NCI-H1092 (cell line): Measurements from ENCODE around the gene ALDH2.
"Not testable (repeated sequence)": the region's sequence is repeated elsewhere in the genome, so short reads cannot be mapped to it uniquely, and the experiment has no call there.

Experiments used
- DNase-seq: peaks from one replicate; lab custom pipeline; 2025; lab: John Stamatoyannopoulos, UW

Gene ALDH2

DNA sequence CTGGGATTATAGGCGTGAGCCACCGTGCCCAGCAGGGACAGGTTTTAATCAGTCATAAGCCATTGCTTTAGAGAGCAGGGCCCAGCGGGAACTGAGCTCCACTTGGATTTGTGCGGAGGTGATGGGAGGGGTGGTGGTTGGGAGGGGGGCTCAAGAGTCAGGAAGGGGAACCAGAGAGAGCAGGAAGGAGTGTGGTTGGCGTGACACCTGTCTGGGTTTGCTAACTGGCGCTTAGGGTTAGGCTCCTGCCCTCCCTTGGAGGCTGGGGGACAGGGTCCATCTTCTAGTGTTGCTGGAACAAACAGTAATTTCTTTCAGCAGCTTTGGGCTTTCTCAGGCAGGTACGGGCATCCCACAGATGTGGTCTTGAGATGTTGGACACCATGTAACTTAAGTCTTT is 7.5 kb upstream of the ALDH2 start:
- no peak for DNase-seq

DNA sequence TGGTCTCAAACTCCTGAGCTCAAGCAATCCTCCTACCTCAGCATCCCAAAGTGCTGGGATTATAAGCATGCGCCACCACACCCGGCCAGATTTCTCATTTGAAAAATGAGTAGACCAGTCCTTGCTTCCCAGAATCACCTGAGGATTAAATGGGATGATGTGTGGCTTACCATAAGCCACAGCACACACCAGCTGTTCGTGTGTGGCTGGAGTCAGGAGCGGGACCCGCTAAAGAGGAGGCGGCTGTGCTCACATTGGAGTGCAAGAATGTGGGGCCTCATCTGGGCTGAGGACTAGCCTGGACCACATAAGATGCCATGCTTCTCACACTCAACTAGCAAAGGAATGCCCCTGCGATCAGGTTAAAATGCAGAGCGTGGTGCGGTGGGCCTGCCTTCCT is 6.7 kb upstream of the ALDH2 start:
- DNase-seq: no peak

DNA sequence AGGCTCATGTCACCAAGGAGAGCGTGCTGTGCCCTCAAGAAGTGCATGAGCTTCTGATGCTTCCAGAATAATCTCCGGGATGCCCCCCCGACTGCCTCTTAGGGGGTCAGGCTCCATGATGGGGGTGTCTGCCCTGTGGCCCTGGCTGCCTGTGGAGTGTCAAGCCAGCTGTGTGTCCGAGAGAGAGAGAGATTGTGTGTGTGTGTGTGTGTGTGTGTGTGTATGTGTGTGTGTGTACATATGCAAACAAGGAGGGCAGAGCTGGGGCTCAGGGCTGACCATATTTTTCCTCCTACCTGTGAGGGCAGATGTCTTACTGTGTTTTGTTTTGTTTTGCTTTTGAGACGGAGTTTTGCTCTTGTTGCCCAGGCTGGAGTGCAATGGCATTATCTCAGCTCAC is 5.6 kb upstream of the ALDH2 start:
- no peak for DNase-seq

DNA sequence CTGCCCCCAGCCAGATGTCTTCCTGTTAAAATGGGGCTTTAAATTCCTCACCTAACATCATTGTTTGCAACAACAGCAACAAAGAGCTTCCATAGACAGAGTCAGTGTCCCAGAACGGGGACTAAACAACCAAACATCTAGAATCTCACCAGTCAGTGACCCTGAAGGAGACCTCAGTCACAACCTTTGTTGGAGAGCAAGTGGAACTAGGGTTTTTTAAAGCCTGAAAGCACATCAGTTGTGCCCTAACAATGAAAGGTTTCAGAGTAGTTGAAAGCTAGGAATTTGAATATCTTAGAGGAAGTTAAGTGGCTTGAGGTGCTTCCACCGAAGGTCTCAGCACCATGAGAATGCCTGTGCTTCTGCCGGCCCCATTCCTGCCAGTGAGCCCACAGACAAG is 5.0 kb upstream of the ALDH2 start:
- DNase-seq: no peak

DNA sequence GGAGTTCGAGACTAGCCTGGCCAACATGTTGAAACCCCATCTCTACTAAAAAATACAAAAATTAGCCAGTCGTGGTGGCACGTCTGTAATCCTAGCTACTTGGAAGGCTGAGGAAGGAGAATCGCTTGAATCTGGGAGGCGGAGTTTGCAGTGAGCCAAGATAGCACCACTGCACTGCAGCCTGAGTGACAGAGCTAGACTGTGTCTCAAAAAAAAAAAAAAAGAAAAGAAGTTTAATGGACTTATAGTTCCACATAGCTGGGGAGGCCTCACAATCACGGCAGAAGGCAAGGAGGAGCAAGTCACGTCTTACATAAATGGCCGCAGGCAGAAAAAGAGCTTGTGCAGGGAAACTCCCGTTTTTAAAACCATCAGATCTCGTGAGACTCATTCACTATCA is 3.2 kb upstream of the ALDH2 start:
- not testable (repeated sequence) for DNase-seq

DNA sequence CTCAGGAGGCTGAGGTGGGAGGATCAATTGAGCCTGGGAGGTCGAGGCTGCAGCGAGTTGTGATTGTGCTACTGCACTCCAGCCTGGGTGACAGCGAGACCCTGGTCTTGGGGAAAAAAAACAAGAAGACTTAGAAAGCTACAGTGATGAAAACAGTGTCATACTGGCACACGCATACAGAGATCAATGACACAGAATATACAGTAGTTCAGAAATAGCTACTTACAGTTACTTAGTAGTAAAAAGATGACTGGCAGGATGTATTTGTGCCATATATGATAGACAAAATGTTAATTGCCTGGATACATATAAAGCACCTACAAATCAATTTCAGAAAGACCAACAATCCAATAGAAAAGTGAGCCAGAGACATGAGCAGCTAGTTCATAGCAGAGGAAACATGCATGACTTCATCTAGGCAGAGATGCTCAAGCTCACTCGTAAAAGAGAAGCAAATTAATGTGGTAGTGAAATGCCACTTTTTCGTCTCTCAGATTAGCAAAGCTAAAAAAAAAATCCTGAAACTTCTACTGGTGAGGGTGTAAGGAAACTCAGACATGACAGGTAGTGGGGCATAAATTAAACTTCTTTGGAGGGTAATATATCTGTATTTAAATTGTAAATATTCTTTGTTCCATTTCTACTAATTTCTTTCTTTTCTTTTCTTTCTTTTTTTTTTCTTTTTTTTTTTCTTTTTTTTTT is 2.5 kb upstream of the ALDH2 start:
- no peak for DNase-seq

DNA sequence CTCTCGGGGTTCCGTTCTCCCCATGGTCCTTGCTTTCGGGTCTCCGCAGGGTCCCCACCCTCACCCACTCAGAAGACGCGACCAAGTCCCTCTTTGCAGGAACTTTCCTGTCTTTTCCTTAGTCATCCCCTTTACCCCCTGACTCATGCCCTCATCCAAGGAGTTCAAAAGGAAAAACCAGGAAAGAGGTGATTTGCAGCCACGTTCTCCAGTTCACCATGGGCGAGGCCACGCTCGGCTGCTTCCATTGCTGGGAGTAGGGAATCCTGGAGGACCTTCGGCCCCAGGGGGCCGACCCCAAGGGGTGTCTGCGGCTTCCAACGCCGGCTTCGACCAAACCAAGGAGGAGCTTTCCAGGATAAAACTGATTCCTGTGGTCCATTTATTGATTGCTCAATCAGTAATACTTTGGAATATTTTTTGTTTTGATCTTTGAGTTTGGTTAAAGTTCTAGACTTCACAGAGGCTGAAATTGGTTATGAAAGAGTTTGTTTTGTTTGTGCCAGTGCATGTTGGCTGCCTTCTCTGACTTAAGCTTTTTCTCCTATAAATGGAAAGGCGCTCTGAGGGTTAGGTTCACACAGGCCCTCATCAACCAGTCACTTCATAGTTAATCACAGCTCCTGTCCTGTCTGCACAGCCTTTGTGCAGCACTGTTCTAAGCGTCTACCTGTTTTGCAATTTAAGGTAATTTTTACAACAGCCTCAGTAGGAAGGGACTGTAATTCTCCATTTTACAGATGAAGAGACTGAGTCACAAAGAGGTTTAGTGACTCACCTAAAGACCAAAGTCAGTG is 827 bp downstream of the ALDH2 start:
- no peak for DNase-seq

DNA sequence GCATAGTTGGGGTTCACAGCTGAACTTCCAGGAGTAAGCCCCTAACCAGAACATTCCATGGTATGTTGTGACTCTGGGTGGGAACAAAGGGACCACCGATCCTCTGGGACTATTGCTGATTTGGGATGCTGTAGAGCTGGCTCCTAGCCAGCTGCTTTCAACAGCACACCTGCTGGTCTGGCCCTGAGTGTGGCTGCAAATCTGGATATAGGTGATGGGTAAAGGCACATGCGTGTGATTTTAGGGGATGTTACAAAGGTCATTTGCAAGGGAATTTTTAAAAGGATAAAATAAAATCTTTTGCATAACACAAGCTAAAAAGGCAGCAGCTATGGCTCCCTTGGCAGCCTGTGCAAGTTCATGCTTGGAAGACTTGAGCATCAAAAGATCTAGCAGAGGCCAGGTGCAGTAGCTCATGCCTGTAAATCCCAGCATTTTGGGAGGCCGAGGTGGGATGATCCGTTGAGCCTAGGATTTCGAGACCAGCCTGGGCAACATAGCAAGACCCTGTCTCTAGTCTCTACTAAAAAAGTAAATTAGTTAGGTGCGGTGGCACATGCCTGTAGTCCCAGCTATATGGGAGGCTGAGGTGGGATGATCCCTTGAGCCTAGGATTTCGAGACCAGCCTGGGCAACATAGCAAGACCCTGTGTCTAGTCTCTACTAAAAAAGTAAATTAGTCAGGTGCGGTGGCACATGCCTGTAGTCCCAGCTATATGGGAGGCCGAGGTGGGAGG is 1.6 kb downstream of the ALDH2 start:
- DNase-seq: no peak

DNA sequence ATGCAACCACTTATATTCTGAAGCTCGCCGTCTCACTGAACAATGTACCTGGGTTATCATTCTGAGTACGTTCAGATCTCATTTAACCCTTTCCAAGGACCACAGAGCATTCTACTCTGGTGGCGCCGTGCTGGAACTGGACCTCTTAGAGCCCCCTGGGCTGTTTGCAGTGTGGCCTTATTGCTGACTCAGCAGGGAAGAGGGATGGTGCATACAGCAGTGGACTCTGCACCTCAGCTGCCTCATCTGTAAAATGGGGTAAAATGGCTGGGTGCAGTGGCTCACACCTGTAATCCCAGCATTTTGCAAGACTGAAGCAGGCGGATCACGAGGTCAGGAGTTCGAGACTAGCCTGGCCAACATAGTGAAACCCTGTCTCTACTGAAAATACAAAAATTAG is 2.9 kb downstream of the ALDH2 start:
- no peak for DNase-seq

DNA sequence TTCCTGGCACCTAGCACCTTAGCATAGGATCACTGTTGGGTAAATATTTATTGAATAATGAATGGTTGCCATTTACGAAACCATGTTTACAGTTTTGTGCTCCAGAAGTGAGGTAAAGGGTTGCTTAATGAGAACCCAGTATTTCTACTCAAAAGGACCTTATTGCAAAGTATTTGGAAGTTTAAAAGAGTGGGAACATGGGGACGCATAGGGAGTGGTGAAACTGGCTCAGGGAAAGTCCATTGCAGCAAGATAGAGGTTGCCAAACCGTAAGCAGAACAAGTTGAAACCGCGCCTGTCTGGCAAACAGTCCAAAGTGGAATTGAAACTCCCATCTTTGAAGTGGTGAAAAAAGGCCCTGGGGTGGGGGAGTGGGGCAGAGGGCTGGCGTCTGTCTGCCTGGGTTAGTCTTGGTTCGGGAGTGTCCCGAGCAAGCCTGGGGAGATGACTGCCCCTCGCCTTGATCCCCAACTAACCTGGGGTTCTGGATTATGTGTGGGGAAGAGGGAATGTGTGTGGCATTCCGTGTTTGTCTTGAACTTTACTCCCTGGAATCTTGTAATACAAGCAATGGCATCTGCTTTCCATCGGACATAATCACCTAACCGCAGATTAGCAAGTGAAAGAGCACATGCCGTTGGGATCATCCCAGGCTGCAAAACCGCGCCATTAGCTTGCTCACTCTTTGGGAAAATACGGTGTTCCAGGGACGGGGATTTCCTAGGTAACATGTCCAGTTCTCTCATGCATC is 7.2 kb downstream of the ALDH2 start:
- DNase-seq: no peak

DNA sequence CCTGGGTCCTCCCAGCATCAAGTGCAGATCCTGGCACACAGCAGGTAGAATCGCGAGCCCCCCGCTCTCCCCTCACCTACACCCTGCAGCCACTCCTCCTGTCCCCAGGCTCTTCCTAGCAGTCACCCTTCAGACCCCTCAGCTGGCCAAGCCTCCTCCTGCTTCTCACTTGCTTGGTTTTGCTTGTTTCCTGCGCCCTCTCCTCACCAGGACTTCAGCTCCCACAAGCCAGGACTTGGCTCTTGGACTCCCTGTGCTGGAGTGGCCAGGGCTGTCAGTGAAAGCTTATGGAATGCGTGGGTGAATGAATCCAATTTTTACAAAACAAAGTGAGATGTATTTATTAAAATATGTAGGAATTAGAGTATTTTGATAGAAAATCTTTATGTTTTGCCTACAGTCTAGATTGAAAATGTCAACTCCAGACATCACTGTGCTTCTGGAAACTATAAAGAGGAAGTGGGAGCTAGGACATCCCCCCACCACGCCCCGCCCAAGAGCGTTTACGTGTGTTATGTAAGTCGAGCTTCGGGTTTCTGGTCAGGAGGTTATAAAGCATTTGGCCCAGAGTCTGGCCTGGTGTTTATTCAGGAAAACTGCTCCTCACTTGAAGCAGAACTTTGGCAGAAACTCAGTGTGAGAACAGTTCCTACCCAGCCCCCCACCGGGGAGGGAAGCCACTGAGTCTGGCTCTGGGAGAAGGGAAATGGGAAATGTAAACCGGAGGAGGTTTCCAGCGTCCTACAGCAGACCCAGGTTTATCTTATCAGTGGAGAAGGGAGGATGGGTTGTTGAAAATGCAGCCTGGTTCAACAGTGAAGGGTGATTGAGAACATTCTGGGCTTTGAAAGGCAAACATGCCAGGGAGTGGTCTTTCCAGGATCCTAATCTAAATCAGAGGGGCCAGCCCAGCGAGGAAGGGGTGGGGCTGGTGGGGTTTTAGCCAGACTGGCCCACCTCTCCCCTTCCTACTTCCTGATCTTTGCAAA is 8.8 kb downstream of the ALDH2 start:
- peak; percentile 3 for DNase-seq

DNA sequence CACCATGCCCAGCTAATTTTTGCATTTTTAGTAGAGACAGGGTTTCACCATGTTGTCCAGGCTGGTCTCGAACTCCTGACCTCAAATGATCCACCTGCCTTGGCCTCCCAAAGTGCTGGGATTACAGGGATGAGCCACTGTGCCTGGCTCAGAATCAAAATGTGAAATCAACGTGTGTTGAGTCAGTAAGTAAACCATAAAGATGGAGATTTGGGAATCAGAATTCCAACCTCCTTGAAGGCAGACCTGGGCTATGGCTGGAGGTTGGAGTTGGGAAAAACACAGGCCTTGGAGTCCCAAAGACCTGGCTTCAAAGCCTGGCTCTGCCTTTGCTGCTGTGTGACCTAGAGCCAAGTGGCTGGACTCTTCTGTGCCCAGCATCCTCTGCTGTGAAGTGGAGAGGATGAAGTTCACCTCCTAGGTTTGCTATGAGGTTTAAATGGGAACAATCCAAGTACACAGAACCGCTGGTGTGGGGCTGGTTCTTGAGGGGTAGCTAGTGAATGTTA is 10.2 kb downstream of the ALDH2 start:
- no peak for DNase-seq

DNA sequence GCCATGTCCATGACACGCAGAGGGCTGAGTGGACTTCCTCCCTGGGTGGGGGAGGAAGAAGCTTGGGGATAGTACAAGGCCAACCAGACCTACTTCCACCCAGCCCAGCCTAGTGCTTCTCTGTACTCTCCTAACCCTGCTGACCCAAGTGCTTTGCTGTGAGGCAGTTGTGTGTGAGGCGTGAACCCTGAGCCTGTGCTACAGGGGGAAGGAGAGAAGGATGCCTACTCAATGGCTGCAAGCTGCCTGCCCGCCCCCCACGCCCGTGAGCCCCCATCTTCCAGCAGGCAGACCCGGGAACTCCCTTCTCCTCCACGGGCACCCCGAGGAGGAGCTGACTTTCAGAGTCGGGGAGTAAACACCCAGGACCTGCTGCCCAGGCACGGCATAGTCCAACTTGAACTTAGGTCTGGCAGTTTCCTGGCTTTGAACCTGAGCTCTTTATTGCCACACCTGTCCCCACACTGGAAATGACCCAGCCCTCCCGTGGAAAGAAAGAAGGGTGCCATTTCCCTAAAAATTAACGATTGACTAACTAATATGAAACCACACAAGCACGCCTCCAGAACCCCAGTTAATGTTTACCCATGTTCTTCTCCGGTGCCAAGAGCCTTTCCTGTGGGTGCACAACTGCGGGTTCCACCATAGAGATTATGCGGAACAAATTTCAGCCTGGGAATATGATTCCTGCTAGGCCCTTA is 10.8 kb downstream of the ALDH2 start:
- no peak for DNase-seq

DNA sequence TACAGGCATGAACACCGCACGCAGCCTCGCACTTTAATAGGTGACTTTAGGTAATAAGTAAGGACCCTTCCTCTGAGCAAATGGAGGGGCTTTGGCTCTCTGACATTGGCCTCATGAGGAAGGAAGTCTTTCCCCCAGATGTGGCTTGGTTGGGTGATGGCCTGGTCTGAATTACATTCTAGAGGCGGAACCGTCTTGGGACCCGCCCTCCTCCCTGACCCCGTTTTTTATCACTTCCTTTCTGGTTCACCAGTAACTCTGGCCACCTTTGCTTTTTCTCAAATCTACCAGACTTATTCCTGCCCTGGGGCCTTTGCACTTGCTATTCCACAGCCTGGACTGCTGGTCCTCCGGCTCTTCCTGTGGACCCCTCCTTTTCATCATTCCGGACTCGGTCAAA is 13.4 kb downstream of the ALDH2 start:
- DNase-seq: no peak

DNA sequence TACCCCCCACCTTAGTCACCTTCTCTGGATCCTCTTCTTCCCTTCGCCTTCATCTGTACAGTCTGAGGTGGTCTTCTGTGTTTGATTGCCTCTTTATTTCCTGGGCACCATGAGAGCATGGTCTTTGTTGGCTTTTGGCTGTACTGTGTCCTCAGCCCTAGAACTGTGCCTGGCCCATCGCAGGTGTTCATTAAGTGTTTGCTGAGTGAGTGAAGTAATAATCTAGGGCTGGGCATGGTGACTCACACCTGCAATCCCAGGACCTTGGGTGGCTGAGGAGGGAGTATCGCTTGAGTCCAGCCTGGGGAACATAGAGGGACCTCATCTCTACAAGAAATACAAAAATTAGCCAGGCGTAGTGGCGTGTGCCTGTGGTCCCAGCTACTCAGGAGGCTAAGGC is 13.9 kb downstream of the ALDH2 start:
- no peak for DNase-seq

DNA sequence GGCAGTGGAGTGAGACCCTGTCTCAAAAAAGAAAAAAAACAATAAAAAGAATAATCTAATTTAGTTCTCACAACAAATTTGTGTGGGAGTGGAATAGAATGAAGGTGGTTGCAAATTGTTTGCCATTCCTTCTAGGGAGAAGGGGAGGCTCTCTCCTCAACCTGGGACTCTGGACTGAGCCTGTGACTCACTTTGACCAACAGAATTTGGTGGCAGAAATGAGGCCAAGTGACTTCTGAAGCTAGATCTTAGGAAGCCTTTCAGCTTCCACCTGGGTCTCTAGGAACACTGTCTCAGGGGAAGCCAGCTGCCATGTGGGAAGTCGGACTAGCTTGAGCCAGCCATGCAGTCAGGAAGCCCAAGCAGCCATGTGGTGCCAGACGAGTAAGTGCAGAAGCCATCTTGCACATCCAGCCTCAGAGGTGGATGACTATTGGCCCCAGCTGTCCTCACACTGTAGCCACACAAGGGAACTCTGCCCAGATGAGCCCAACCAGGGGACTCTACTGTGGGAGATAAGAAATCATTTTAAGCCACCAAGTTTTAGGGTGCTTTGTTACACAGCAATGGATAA is 14.4 kb downstream of the ALDH2 start:
- no peak for DNase-seq

DNA sequence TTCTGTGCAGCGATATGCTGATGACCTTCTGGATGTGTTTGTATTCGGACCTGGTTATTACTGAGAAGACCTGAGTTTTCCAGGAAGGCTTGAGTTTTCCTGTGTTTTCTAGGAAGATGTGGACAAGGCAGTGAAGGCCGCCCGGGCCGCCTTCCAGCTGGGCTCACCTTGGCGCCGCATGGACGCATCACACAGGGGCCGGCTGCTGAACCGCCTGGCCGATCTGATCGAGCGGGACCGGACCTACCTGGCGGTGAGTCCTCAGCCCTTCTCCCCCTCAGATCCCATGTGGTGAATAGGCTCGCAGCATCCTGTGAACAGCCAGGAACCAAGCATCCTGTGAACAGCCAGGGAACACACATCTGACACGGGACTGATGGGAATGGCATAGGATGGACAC is 16.3 kb downstream of the ALDH2 start:
- no peak for DNase-seq

DNA sequence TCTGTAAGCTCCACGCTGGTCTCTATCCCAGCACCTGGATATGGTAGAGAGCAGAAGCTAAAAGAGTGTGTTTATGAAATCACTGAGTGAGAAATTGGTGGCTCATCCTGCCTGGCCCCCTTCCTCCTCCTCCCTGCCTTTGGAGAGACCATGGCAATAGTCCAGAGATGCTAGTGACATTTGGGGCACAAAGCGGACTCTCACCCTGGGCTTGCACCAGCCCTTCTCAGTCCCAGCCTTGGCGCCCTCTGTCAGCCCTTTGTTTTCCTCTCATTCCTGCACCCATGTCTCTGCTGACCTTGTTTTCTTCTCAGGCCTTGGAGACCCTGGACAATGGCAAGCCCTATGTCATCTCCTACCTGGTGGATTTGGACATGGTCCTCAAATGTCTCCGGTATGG is 18.2 kb downstream of the ALDH2 start:
- DNase-seq: no peak

DNA sequence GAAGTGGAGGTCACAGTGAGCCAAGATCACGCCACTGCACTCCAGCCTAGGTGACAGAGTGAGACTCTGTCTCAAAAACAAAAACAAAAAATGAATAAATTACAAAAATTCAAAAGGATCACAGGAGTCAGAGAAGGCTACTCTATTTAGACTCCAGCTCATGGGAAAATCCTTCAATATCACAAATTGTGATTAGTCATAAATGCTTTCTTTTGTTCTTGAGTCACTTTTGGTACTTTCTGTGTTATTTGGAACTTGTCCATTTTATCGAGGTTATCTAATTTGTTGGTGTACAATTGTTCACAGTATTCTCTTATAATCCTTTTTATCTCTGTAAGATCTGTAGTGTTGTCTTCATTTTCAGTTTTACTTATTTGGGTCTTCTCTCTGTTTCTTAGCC is 18.9 kb downstream of the ALDH2 start:
- DNase-seq: no peak

DNA sequence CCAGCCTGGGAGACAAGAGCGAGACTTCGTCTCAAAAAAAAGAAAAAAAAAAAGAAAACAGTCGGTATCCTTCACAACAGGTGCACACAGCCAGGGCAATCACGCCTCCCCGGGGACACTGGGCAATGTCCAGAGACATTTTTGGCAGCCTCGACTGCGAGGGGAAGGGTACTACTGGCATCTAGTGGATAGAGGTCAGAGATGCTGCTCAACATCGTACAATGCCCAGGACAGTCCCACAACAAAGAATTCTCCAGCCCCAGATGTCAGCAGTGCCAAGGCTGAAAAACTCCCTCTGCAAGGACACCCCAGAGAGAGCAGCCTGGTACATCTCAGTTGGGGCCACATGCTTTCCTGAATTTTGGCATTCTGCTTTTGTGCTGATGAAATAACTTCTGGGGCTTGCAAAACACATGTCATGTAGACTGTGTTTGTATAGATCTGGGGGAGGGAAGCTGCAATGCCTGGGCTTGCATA is 21.5 kb downstream of the ALDH2 start:
- DNase-seq: no peak
